Measurements from ENCODE around the gene ADCY7. TPM values are rescaled to one million over a fixed set of nuclear protein-coding genes. Genes with fewer than 3 reads are reported as not detected.
A peak's percentile ranks its signal among the peaks of the same experiment; 100 is the strongest.

The ADCY7 gene
- total and polyA plus RNA-seq, 9 of the 15 experiments (the other 6 are each of a cell fraction or from before 2014, with no cell fraction given): 2.3 to 108 (median 28.6) TPM

GRCh38 chr16:50365791-50366575 is 99.6 kb downstream of the ADCY7 start:
- in situ Hi-C loops (cut with MboI): loop anchor here (10.0 kb wide), 1 partner anchor 341 kb away; the partner anchor contains the start of gene CNEP1R1

More at GRCh38 chr16:50365791-50366575, 99.6 kb downstream of the ADCY7 start:
- FAIRE-seq: no peak
- POLR2A ChIA-PET: interaction anchor here (1.4 kb wide), 1 partner anchor 39 kb away, joined by 5 read pairs; no protein-coding TSS in a partner anchor
- Histone ChIP-seq H3K4me1 (replicated peaks in 1 of 2; ENCODE audit: control insufficient read depth in 2 of 2, insufficient read depth in 2 of 2, low read length in 2 of 2) (peaks cover 8 to 15% of the 10 kb centered on the region in 2 experiments), H3K4me3 (no peak overlapping the region), H3K4me2 (ENCODE audit: insufficient read depth, low read length) (no peak overlapping the region; the same call in 1 of the 2 replicates), H4K20me1 (replicated peaks; ENCODE audit: control insufficient read depth, insufficient read depth, low read length) (no peaks in the 10 kb centered on the region), H3K9me3 (replicated peaks; ENCODE audit: control insufficient read depth, insufficient read depth, low read depth, low read length) (no peaks in the 10 kb centered on the region), H3K79me2 (ENCODE audit: control insufficient read depth, insufficient read depth, low read length) (peaks cover 67% of the 10 kb centered on the region), H3K9ac (ENCODE audit: insufficient read depth in 1 of 2, low read depth in 2 of 2, low read length in 2 of 2) (no peak overlapping the region; a peak in 1 of 4 replicates), H2AFZ (ENCODE audit: low read depth, low read length) (no peak overlapping the region), H3K9me1 (ENCODE audit: control insufficient read depth, insufficient read depth, low read length) (no peaks in the 10 kb centered on the region), H3K27ac (ENCODE audit: extremely low read depth, low read depth, low read length) (no peak overlapping the region), H3K36me3 (ENCODE audit: control insufficient read depth, insufficient read depth, low read length) (peaks cover 63% of the 10 kb centered on the region), H3K27me3 (ENCODE audit: control insufficient read depth in 2 of 2, insufficient read depth in 2 of 2, low read length in 2 of 2) (no peaks in the 10 kb centered on the region)
- 27% methylated on average over 2 of the region's 2 CpGs for WGBS (ENCODE audit: insufficient coverage, low coverage, missing lambda C conversion rate)
- no TSS peak for BruUV-seq (replicated peaks)
- TF ChIP-seq PBX2 (CRISPR knock-in tag; IDR thresholded peaks at IDR 0.05; ENCODE audit: low read depth) (no peak), PBX2 (tag; conservative IDR thresholded peaks at IDR 0.05; ENCODE audit: low read depth) (0 out of 2 replicates have a peak, but pooled peaks have one; percentile 7), CEBPG (CRISPR knock-in tag; IDR thresholded peaks at IDR 0.05) (no peak), CEBPG (tag; conservative IDR thresholded peaks at IDR 0.05 in 1 of 2, IDR thresholded peaks at IDR 0.05 in 1 of 2) (peak; percentile 47 to 49; a peak in 2 of 4 replicates), HDAC3 (IDR thresholded peaks at IDR 0.05; ENCODE audit: borderline replicate concordance, partially characterized antibody) (no peak), TCF7L2 (IDR thresholded peaks at IDR 0.05; ENCODE audit: low read depth, low read length) (no peak), MECOM (CRISPR knock-in tag; IDR thresholded peaks at IDR 0.05) (no peak), PHB (CRISPR knock-in tag; IDR thresholded peaks at IDR 0.05) (no peak), SPI1 (IDR thresholded peaks at IDR 0.05; ENCODE audit: borderline replicate concordance, low read depth, low read length) (peak; percentile 43; the same call in 1 of the 2 replicates), JUNB (CRISPR knock-in tag; conservative IDR thresholded peaks at IDR 0.05) (no peak)
- TF ChIP-seq, protein P1, sequence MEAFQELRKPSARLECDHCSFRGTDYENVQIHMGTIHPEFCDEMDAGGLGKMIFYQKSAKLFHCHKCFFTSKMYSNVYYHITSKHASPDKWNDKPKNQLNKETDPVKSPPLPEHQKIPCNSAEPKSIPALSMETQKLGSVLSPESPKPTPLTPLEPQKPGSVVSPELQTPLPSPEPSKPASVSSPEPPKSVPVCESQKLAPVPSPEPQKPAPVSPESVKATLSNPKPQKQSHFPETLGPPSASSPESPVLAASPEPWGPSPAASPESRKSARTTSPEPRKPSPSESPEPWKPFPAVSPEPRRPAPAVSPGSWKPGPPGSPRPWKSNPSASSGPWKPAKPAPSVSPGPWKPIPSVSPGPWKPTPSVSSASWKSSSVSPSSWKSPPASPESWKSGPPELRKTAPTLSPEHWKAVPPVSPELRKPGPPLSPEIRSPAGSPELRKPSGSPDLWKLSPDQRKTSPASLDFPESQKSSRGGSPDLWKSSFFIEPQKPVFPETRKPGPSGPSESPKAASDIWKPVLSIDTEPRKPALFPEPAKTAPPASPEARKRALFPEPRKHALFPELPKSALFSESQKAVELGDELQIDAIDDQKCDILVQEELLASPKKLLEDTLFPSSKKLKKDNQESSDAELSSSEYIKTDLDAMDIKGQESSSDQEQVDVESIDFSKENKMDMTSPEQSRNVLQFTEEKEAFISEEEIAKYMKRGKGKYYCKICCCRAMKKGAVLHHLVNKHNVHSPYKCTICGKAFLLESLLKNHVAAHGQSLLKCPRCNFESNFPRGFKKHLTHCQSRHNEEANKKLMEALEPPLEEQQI (IDR thresholded peaks at IDR 0.05): no peak
- no peak for ATAC-seq
- intact Hi-C loops (cut with micrococcal nuclease): no loop called here
- CTCF ChIA-PET (ENCODE audit: low intra/inter-chr PET ratio): no interaction called here
- DNase-seq (ENCODE audit: extremely low read depth in 1 of 4, low spot score in 3 of 4): no peak
